Activated CD4-positive, alpha-beta T cell treated with anti-CD3 and anti-CD28 coated beads, Interleukin-2, amount 10 ng/mL, durations not matched to agents 7 days and 5 days (primary cell): ENCODE data around the gene SMAD5. TPM values are rescaled to one million over a fixed set of nuclear protein-coding genes. Genes with fewer than 3 reads are reported as not detected.

Source experiments
- CTCF ChIA-PET: fragments of 350-600 bp; sonication (Branson Sonifier 250); formaldehyde crosslinking; loops from one replicate; lab custom pipeline; 2021; ENCODE audit warnings: antibody characterized with exemption; lab: Charles Lee
- POLR2A ChIA-PET: fragments of 350-600 bp; sonication (Branson Sonifier 250); formaldehyde crosslinking; loops from one replicate; lab custom pipeline; 2021; ENCODE audit warnings: antibody characterized with exemption; lab: Charles Lee
- DNase-seq: peaks from one replicate; pipeline ENCODE4 v3.0.0-alpha.2; 2020
- H3K27ac Mint-ChIP-seq: one replicate; pipeline ENCODE4 v1.8.0; 2021; ENCODE audit warnings: mild to moderate bottlenecking, moderate library complexity, mixed read lengths
- H3K27me3 Mint-ChIP-seq: one replicate; pipeline ENCODE4 v1.8.0; 2021; ENCODE audit warnings: mixed read lengths
- H3K36me3 Mint-ChIP-seq: one replicate; pipeline ENCODE4 v1.8.0; 2021; ENCODE audit warnings: low read depth, mixed read lengths
- H3K4me1 Mint-ChIP-seq: one replicate; pipeline ENCODE4 v1.8.0; 2021; ENCODE audit warnings: mixed read lengths
- H3K4me3 Mint-ChIP-seq: one replicate; pipeline ENCODE4 v1.8.0; 2021; ENCODE audit warnings: mild to moderate bottlenecking, moderate library complexity, mixed read lengths
- H3K9me3 Mint-ChIP-seq: one replicate; pipeline ENCODE4 v1.8.0; 2021; ENCODE audit warnings: mixed read lengths
- total RNA-seq, 2 experiments: library from RNA; stranded (reverse); gene quantifications; one replicate each; pipeline ENCODE4 v1.2.3, GENCODE V29; 2021

SMAD5 gene
- total RNA-seq, 2 experiments from 2014 or later = 8.6 to 9.3 TPM

DNA sequence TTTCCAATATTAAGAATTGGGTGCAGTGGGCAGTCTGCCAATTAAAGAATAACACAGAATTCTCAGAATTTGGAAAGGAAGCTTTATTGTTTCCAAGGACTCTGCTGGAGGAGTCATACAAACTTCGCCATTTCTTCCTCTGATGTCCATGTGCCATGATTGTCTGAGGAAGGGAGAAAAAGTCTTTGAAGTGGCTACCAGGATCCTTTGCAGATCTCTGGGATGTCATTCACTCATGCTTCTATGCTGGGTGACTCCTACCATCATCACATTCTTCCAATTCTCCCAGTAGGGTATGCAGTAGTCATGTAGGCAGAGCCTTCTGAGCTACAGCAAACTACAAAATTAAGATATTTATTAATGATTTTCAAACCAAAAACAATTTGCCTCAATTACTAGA, 3.2 kb upstream of the SMAD5 start:
- peaks cover 57% of the 10 kb centered on the region for H3K27me3 Mint-ChIP-seq
- H3K4me3 Mint-ChIP-seq = no peak overlapping the region
- H3K9me3 Mint-ChIP-seq = no peaks in the 10 kb centered on the region
- POLR2A ChIA-PET = no interaction called here
- DNase-seq = no peak
- CTCF ChIA-PET = no interaction called here
- no peaks in the 10 kb centered on the region for H3K36me3 Mint-ChIP-seq
- peaks cover 13% of the 10 kb centered on the region for H3K4me1 Mint-ChIP-seq
- no peak overlapping the region for H3K27ac Mint-ChIP-seq

DNA sequence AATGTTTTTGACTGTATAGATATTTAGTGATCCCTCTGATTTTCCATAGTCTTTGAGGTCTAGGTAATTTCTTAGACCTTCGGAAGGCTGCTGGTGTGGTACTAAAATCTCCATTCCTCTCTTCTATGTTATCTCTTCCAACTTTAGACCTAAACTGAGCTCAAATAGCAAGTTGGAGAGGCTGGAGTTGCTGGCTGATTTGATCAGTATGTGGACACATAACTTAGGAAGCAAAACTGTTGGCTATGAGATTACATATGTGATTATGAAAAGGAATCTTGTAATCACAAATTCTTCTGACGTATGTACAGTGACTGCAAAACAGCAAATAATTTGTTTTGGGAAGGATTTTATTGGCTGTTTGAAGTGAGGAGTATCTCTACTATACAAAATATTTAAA, 2.1 kb upstream of the SMAD5 start:
- H3K4me1 Mint-ChIP-seq = peaks cover 18% of the 10 kb centered on the region
- no peaks in the 10 kb centered on the region for H3K9me3 Mint-ChIP-seq
- peaks cover 62% of the 10 kb centered on the region for H3K27me3 Mint-ChIP-seq
- CTCF ChIA-PET = no interaction called here
- no peaks in the 10 kb centered on the region for H3K36me3 Mint-ChIP-seq
- H3K27ac Mint-ChIP-seq = no peak overlapping the region
- POLR2A ChIA-PET = no interaction called here
- no peak overlapping the region for H3K4me3 Mint-ChIP-seq
- DNase-seq = no peak

DNA sequence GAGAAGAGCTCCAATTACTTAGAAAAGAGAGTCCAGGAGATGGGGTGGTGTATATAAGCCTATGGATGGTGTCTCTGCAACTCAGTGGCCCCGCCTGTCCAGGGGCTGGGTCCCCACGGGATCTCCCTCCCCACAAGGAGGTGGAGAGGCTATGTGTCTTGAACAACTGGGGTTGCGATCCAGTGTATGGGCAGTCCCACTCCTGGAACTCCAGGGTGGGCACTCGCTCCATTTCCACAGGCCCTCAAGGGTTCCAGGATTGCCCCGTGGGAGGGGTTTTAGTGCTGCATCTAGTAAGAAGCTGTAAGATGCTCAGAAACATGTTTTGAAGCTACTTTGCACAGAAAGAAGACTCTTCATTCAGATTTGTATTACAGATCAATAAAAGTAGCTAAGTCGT, 558 bp upstream of the SMAD5 start:
- CTCF ChIA-PET = interaction anchor here (1.0 kb wide), 1 partner anchor 9 kb away, joined by 3 read pairs; no protein-coding TSS in a partner anchor
- no peaks in the 10 kb centered on the region for H3K36me3 Mint-ChIP-seq
- no peak for DNase-seq
- peaks cover 56% of the 10 kb centered on the region for H3K27me3 Mint-ChIP-seq
- POLR2A ChIA-PET = no interaction called here
- H3K9me3 Mint-ChIP-seq = no peaks in the 10 kb centered on the region
- peak overlapping the region; percentile 76 for H3K4me3 Mint-ChIP-seq
- H3K27ac Mint-ChIP-seq = peak overlapping the region; percentile 57
- H3K4me1 Mint-ChIP-seq = peaks cover 18% of the 10 kb centered on the region

DNA sequence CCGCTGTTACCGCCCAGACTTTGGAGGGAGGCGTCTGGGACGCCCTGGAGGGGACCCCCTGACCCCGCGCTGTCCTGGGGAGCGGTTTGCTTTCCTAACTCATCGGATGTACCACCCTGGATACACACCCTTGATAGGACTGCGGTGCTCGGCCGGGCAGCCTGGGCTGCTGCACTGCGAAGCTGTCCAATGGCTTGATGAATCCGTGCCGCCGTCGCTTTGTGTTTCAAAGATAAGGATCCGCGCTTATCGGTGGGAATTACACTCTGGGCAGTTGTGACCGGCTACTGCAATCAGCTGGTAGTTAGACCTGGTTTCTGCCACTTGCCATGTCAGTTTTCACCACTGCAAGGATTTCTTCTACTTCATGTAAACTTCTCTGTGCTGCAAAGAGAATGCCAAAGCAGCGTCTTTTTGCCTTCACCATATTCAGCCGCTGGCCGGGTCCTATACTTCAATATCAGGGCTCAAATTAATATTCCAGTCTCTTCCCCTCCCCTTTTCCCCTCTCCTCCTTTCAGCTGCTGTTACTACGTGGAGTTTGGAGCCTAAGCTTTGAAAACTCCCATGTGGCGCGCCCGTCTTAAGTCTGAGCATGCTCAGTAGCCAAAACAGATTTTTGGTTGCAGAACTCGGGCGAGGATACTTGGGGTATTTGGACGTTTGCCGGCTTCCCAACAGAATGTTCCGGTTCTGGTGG, 727 bp downstream of the SMAD5 start:
- POLR2A ChIA-PET = no interaction called here
- Mint-ChIP-seq H3K27me3 (peaks cover 58% of the 10 kb centered on the region), H3K36me3 (no peaks in the 10 kb centered on the region), H3K4me3 (peak overlapping the region; percentile 81), H3K4me1 (peaks cover 18% of the 10 kb centered on the region), H3K9me3 (no peaks in the 10 kb centered on the region), H3K27ac (peak overlapping the region; percentile 80)
- DNase-seq = peak; percentile 16
- CTCF ChIA-PET = interaction anchor here (1.0 kb wide), 1 partner anchor 8 kb away, joined by 3 read pairs; no protein-coding TSS in a partner anchor

DNA sequence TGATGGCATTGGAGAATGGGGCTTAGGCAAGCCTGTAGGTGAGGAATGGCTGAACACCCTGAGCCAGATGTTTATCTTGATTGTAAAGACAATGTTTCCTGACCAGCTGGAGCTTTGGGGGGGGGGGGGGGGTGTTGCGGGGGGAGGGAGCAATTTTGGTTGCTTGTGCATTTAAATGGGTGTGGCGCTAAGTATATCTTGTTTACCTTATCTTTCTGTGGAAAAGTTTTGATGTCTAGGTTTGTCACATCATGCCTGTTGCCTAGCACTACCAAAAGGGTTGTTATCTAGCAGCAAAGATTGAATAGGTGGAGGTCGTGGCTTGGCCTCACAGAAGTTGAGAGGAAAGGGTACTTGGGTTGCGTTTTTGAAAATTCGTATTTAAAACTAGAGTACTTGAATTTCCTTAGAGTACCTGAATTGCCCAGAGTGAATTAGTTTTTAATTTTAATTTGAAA, 1.3 kb downstream of the SMAD5 start:
- H3K27ac Mint-ChIP-seq = peak overlapping the region; percentile 80
- ChIA-PET CTCF (no interaction called here), POLR2A (no interaction called here)
- no peak for DNase-seq
- peaks cover 18% of the 10 kb centered on the region for H3K4me1 Mint-ChIP-seq
- H3K27me3 Mint-ChIP-seq = peaks cover 55% of the 10 kb centered on the region
- H3K9me3 Mint-ChIP-seq = no peaks in the 10 kb centered on the region
- H3K4me3 Mint-ChIP-seq = peak overlapping the region; percentile 81
- H3K36me3 Mint-ChIP-seq = no peaks in the 10 kb centered on the region

DNA sequence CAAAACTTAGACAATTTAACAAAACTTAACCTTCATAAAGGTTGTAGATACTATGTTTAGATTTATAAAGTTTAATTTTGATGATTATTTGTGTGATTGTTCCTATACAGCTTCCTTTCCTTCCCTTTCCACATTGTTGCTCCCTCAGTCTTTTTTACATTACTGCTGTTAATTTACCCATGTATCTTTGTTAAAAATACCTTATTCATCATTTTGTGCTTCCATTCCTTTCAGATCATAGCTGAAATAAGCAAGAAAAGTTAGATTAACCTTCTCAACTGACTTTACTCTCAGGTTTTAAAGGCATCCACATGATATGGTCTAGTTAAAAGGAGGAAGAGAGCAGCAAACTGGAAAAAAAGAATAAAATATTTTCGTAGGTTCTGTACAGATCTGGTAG, 2.0 kb downstream of the SMAD5 start:
- no peak overlapping the region for H3K27ac Mint-ChIP-seq
- peaks cover 53% of the 10 kb centered on the region for H3K27me3 Mint-ChIP-seq
- ChIA-PET POLR2A (no interaction called here), CTCF (no interaction called here)
- H3K9me3 Mint-ChIP-seq = no peaks in the 10 kb centered on the region
- no peak for DNase-seq
- no peaks in the 10 kb centered on the region for H3K36me3 Mint-ChIP-seq
- no peak overlapping the region for H3K4me3 Mint-ChIP-seq
- H3K4me1 Mint-ChIP-seq = peaks cover 18% of the 10 kb centered on the region

DNA sequence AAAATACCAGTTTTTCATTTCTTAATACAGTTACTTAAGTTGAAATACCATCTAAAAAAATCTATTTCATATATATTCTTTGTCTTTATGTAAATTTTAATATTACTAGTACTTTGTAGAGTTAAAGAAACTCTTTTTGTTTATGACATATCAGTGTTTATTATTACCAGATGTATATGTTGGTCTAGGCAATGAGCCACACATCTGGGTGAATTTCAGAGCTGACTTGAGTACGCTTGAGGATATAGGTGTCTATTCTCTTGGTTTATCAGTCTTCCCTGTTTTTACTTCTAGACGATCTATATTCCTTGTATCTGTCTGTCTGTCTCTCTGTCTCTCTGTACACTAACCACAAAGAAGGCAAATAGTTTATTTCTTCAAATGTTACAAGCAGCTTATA, 2.9 kb downstream of the SMAD5 start:
- DNase-seq = no peak
- Mint-ChIP-seq H3K9me3 (no peaks in the 10 kb centered on the region), H3K4me1 (peaks cover 18% of the 10 kb centered on the region), H3K36me3 (no peaks in the 10 kb centered on the region), H3K27ac (no peak overlapping the region), H3K4me3 (no peak overlapping the region), H3K27me3 (peaks cover 48% of the 10 kb centered on the region)
- CTCF ChIA-PET = no interaction called here
- POLR2A ChIA-PET = no interaction called here

DNA sequence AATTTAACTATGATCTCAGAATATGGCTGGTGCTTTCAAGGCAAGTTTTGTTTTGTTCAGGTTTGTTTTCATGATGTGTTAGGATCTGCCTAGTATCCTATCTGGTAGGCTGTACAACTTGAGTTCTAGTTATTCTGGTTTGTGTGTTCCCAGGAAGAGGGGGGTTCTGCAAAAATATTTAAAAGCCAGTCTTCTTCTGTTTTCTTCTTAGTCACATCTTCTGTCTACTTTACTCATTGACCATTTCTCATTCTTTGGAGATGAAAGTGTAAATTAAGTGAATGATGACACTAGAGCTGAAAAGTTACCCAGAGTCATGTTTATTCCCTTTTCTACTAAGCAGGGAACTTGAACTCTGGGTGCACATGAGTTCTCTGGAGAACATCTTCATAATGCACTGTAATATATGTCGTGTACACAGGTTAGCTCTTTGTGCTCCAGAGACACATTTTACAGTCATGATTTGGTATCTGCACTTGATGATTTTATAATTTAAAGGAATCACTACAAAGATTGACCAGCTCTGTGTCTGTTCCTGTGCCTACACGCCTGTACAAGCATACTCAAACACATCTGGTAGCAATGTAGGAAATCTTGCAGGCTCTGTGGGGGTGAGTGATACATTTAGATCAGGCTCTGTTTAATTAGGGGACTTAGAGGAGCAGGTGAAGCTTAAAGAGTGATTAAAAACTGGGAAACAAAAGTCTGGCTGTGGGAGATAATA, 5.0 kb downstream of the SMAD5 start:
- H3K4me3 Mint-ChIP-seq = no peak overlapping the region
- H3K4me1 Mint-ChIP-seq = peaks cover 14% of the 10 kb centered on the region
- peaks cover 30% of the 10 kb centered on the region for H3K27me3 Mint-ChIP-seq
- H3K36me3 Mint-ChIP-seq = no peaks in the 10 kb centered on the region
- ChIA-PET POLR2A (no interaction called here), CTCF (no interaction called here)
- H3K27ac Mint-ChIP-seq = no peak overlapping the region
- DNase-seq = no peak
- H3K9me3 Mint-ChIP-seq = no peaks in the 10 kb centered on the region

DNA sequence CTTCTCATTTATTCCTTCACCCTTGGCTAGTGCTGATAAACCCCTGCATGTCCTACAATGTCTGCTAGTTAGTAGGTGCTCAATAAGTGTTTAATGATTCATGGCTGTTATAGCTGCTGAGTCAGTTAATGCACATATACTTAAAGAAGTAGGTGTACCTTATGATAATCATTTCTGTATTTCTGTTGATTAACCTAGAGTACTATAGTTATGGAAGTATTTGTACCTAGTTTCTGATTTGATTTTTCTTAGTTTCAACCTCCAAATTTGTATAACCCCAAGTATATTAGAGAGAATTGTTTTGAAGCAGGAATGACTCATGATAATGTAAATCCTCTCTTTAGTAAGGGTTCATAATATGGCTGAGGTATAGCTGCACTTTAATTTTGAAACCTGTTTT, 8.9 kb downstream of the SMAD5 start:
- no peaks in the 10 kb centered on the region for H3K4me1 Mint-ChIP-seq
- ChIA-PET POLR2A (no interaction called here), CTCF (interaction anchor here (1.2 to 1.4 kb wide), 2 partner anchors 9 to 15 kb away, joined by 3 read pairs; partner anchors contain the start of gene SMAD5)
- H3K4me3 Mint-ChIP-seq = no peak overlapping the region
- DNase-seq = no peak
- H3K27me3 Mint-ChIP-seq = peaks cover 8% of the 10 kb centered on the region
- H3K27ac Mint-ChIP-seq = no peak overlapping the region
- no peaks in the 10 kb centered on the region for H3K9me3 Mint-ChIP-seq
- H3K36me3 Mint-ChIP-seq = no peaks in the 10 kb centered on the region

DNA sequence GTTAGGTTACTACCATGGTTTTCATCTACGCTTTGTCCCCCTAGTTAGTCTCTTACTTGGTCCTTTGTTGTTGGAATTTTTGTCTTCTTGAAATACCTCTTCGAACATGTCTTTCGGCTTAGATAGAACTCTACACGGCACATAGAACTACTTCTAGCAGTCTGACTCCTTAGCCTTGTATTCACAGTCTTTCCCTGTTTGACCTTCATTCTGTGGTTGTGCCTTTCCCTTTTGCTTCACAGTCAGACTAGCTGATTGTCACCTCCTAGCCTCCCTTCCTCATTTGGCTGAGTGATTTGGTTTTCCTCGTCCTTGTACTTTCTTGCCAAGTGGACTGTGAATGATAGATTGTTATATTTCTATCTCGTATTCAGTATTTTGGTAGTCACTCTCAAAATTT, 10.7 kb downstream of the SMAD5 start:
- ChIA-PET CTCF (interaction anchor here (0.6 kb wide), 1 partner anchor 1187 kb away, joined by 4 read pairs; no protein-coding TSS in a partner anchor), POLR2A (no interaction called here)
- Mint-ChIP-seq H3K4me3 (no peak overlapping the region), H3K36me3 (no peaks in the 10 kb centered on the region), H3K4me1 (no peaks in the 10 kb centered on the region), H3K27me3 (peaks cover 2% of the 10 kb centered on the region), H3K27ac (no peak overlapping the region), H3K9me3 (no peaks in the 10 kb centered on the region)
- no peak for DNase-seq

DNA sequence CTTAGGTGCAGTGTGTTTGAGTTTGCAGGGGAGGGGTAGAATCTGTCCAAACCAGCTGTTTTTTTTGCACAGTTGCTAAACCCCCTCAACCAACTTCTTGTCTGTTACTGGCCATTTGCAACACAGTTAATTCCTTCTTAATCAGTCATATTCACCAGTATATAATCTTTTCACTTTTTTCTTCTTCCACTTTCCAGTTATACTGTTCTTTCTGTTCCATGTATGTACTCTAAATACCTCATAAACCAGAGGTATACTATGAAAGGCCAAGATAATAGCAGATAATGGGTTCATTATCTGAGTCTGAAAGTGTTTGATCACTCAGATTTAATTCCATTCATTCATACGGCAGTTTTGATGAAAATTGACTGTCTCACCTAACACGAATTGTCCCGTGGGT, 11.1 kb downstream of the SMAD5 start:
- Mint-ChIP-seq H3K27me3 (peaks cover 2% of the 10 kb centered on the region), H3K4me3 (no peak overlapping the region), H3K4me1 (no peaks in the 10 kb centered on the region), H3K36me3 (no peaks in the 10 kb centered on the region), H3K9me3 (no peaks in the 10 kb centered on the region), H3K27ac (no peak overlapping the region)
- ChIA-PET CTCF (no interaction called here), POLR2A (no interaction called here)
- DNase-seq = no peak

DNA sequence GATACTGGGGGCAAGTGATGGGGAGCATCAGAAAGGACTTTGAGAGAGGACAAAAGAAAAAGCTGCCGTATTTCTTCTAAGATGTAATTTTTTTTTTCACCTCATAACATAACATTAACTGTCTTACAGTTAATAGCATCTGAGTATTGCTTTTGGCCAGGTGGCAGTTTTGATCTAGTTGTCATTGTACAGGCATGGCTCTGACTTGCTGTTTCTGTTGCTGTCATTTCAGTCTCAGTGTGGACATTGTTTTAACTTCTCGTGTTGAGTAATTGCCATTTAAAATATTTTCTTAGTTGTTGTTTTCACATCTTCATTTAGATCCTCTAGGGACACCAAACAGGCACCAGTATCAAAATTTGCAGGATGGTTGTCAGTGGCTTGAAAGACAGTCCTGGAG, 12.4 kb downstream of the SMAD5 start:
- H3K4me3 Mint-ChIP-seq = no peak overlapping the region
- ChIA-PET POLR2A (no interaction called here), CTCF (no interaction called here)
- H3K4me1 Mint-ChIP-seq = no peaks in the 10 kb centered on the region
- no peaks in the 10 kb centered on the region for H3K9me3 Mint-ChIP-seq
- H3K27ac Mint-ChIP-seq = no peak overlapping the region
- H3K27me3 Mint-ChIP-seq = peaks cover 2% of the 10 kb centered on the region
- H3K36me3 Mint-ChIP-seq = no peaks in the 10 kb centered on the region
- no peak for DNase-seq

DNA sequence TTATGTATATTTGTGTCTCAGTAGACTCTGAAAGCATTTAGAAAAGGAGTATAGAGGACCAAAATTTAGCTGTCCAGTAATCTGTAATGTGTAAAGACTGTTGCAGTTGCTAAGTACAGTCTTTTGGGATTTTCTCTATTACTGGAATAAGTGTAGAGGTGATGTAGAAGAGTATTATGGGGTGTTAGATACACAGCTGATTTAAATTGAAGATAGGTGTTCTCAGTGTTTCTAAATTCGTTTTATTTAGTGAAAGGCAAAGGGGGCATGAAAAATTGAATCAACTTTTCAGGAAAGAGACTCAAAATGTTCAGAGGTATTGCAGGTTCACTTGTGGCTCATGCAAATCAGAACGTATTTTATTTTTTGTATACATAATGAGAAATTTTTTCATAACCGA, 13.6 kb downstream of the SMAD5 start:
- no peak for DNase-seq
- H3K27ac Mint-ChIP-seq = no peak overlapping the region
- H3K4me1 Mint-ChIP-seq = no peaks in the 10 kb centered on the region
- H3K36me3 Mint-ChIP-seq = no peaks in the 10 kb centered on the region
- no peaks in the 10 kb centered on the region for H3K9me3 Mint-ChIP-seq
- H3K4me3 Mint-ChIP-seq = no peak overlapping the region
- ChIA-PET CTCF (interaction anchor here (0.5 kb wide), 1 partner anchor 564 kb away, joined by 3 read pairs; no protein-coding TSS in a partner anchor), POLR2A (no interaction called here)
- H3K27me3 Mint-ChIP-seq = peaks cover 2% of the 10 kb centered on the region
